WTC11 (cell line): Measurements from ENCODE around the gene RHBDL1. TPM values are rescaled to one million over a fixed set of nuclear protein-coding genes. Genes with fewer than 3 reads are reported as not detected.

Experiments used
- ATAC-seq: fragments of 200-7000 bp; cut with Tn5 transposase; 2 replicates; pipeline ENCODE4 v1.10.0; 2021; ENCODE audit warnings: mild to moderate bottlenecking, moderate library complexity
- CTCF ChIA-PET: fragments of 300-600 bp; sonication (Branson Sonifier 250); formaldehyde crosslinking; loops from one replicate; lab custom pipeline; 2021; ENCODE audit warnings: antibody characterized with exemption; lab: Charles Lee
- POLR2A ChIA-PET: fragments of 350-600 bp; sonication (Branson Sonifier 250); formaldehyde crosslinking; loops from one replicate; lab custom pipeline; 2021; ENCODE audit warnings: antibody characterized with exemption; lab: Charles Lee
- DNase-seq: peaks from one replicate; pipeline ENCODE4 v3.0.0; 2021; ENCODE audit warnings: low spot score
- H3K27ac Mint-ChIP-seq: 2 replicates; pipeline ENCODE4 v1.8.0; 2021; ENCODE audit warnings: mixed read lengths
- H3K27me3 Mint-ChIP-seq: 2 replicates; pipeline ENCODE4 v1.8.0; 2021; ENCODE audit warnings: low read depth, mild to moderate bottlenecking, moderate library complexity, mixed read lengths
- H3K36me3 Mint-ChIP-seq: 2 replicates; pipeline ENCODE4 v1.8.0; 2021; ENCODE audit warnings: mixed read lengths
- H3K4me1 Mint-ChIP-seq: 2 replicates; pipeline ENCODE4 v1.8.0; 2022; ENCODE audit warnings: mixed read lengths
- H3K4me3 Mint-ChIP-seq: 2 replicates; pipeline ENCODE4 v1.8.0; 2021; ENCODE audit warnings: mild to moderate bottlenecking, moderate library complexity, mixed read lengths
- H3K9me3 Mint-ChIP-seq: 2 replicates; pipeline ENCODE4 v1.8.0; 2021; ENCODE audit warnings: mixed read lengths
- ATF1 ChIP-seq: sonication (generic); formaldehyde crosslinking; IDR thresholded peaks from 2 replicates; pipeline ENCODE4 v1.8.1; 2023; ENCODE audit warnings: mild to moderate bottlenecking, moderate library complexity, missing genetic modification reagents
- CDX4 ChIP-seq: fragments of 250-450 bp; sonication (Bioruptor Pico); IDR thresholded peaks from 2 replicates; pipeline ENCODE4 v1.9.0; 2021; ENCODE audit warnings: moderate library complexity, mild to moderate bottlenecking, inconsistent platforms, borderline replicate concordance
- FOXK1 ChIP-seq: sonication (generic); formaldehyde crosslinking; IDR thresholded peaks from 2 replicates; pipeline ENCODE4 v1.8.0; 2022; ENCODE audit warnings: mild to moderate bottlenecking, moderate library complexity, missing genetic modification reagents
- GABPB1 ChIP-seq: sonication (generic); formaldehyde crosslinking; IDR thresholded peaks from 2 replicates; pipeline ENCODE4 v1.8.1; 2023; ENCODE audit warnings: mild to moderate bottlenecking, missing genetic modification reagents
- HMGA2 ChIP-seq: fragments of 250-450 bp; sonication (Bioruptor Pico); IDR thresholded peaks from 2 replicates; pipeline ENCODE4 v1.4.0; 2021; ENCODE audit warnings: mild to moderate bottlenecking, moderate library complexity
- HMGXB4 ChIP-seq: sonication (generic); formaldehyde crosslinking; IDR thresholded peaks from 2 replicates; pipeline ENCODE4 v1.8.1; 2023; ENCODE audit warnings: mild to moderate bottlenecking, moderate library complexity, missing genetic modification reagents
- JUN ChIP-seq: sonication (generic); formaldehyde crosslinking; IDR thresholded peaks from 2 replicates; pipeline ENCODE4 v1.8.0; 2023; ENCODE audit warnings: mild to moderate bottlenecking, missing genetic modification reagents
- NFE2L1 ChIP-seq: sonication (generic); formaldehyde crosslinking; IDR thresholded peaks from 2 replicates; pipeline ENCODE4 v1.8.1; 2023; ENCODE audit warnings: missing genetic modification reagents
- OVOL2 ChIP-seq: fragments of 250-450 bp; sonication (Bioruptor Pico); IDR thresholded peaks from 2 replicates; pipeline ENCODE4 v1.9.0; 2021; ENCODE audit warnings: mild to moderate bottlenecking, borderline replicate concordance
- PRDM15 ChIP-seq: sonication (generic); formaldehyde crosslinking; IDR thresholded peaks from 2 replicates; pipeline ENCODE4 v1.8.0; 2022; ENCODE audit warnings: missing genetic modification reagents
- PRRX2 ChIP-seq: fragments of 250-450 bp; sonication (Bioruptor Pico); IDR thresholded peaks from 2 replicates; pipeline ENCODE4 v1.8.0; 2021; ENCODE audit warnings: mild to moderate bottlenecking
- RORB ChIP-seq: fragments of 250-450 bp; sonication (Bioruptor Pico); IDR thresholded peaks from 2 replicates; pipeline ENCODE4 v1.9.0; 2021; ENCODE audit warnings: mild to moderate bottlenecking
- TCF7 ChIP-seq: sonication (generic); formaldehyde crosslinking; IDR thresholded peaks from 2 replicates; pipeline ENCODE4 v1.8.0; 2022; ENCODE audit warnings: mild to moderate bottlenecking, low read depth, missing genetic modification reagents, moderate library complexity
- ZBTB43 ChIP-seq: sonication (generic); formaldehyde crosslinking; IDR thresholded peaks from 2 replicates; pipeline ENCODE4 v1.8.1; 2023; ENCODE audit warnings: mild to moderate bottlenecking, missing genetic modification reagents
- ZNF138 ChIP-seq: sonication (generic); formaldehyde crosslinking; conservative IDR thresholded peaks from 2 replicates; pipeline ENCODE4 v1.8.1; 2022; ENCODE audit warnings: mild to moderate bottlenecking, moderate library complexity, missing genetic modification reagents
- ZNF317 ChIP-seq: sonication (generic); formaldehyde crosslinking; IDR thresholded peaks from 2 replicates; pipeline ENCODE4 v1.8.1; 2023; ENCODE audit warnings: low read depth, mild to moderate bottlenecking, moderate library complexity, missing genetic modification reagents, borderline replicate concordance
- ZNF396 ChIP-seq: fragments of 250-450 bp; sonication (Bioruptor Pico); IDR thresholded peaks from 2 replicates; pipeline ENCODE4 v1.8.0; 2021; ENCODE audit warnings: mild to moderate bottlenecking, moderate library complexity, borderline replicate concordance
- ZNF423 ChIP-seq: fragments of 250-450 bp; sonication (Bioruptor Pico); IDR thresholded peaks from 2 replicates; pipeline ENCODE4 v2.1.2; 2022; ENCODE audit warnings: mild to moderate bottlenecking, moderate library complexity
- ZNF512 ChIP-seq: sonication (generic); formaldehyde crosslinking; IDR thresholded peaks from 2 replicates; pipeline ENCODE4 v1.8.1; 2022; ENCODE audit warnings: missing genetic modification reagents, borderline replicate concordance
- total RNA-seq: library from RNA; stranded (reverse); gene quantifications from 3 replicates; pipeline ENCODE4 v1.2.3, GENCODE V29; 2021

Gene RHBDL1
- total RNA-seq, 1 experiment from 2014 or later = 8.2 TPM

- no peak for TF ChIP-seq PRDM15 (CRISPR knock-in tag)
These were observed 26.9 kb downstream of the RHBDL1 start (continued) for GRCh38 chr16:702341-702740.

- Mint-ChIP-seq H3K27me3 (peaks cover 87% of the 10 kb centered on the region), H3K9me3 (no peaks in the 10 kb centered on the region), H3K4me1 (no peaks in the 10 kb centered on the region), H3K36me3 (no peaks in the 10 kb centered on the region), H3K27ac (no peak overlapping the region), H3K4me3 (no peak overlapping the region)
- no peak for ATAC-seq
- TF ChIP-seq ATF1 (CRISPR knock-in tag) (no peak), ZBTB43 (no peak), ZNF138 (CRISPR knock-in tag) (no peak), NFE2L1 (CRISPR knock-in tag) (no peak), ZNF423 (CRISPR knock-in tag) (no peak), HMGA2 (CRISPR knock-in tag) (no peak), PRRX2 (no peak), TCF7 (CRISPR knock-in tag) (no peak), GABPB1 (CRISPR knock-in tag) (no peak), FOXK1 (CRISPR knock-in tag) (no peak), PRDM15 (CRISPR knock-in tag) (no peak), HMGXB4 (CRISPR knock-in tag) (no peak), OVOL2 (CRISPR knock-in tag) (no peak), ZNF317 (CRISPR knock-in tag) (no peak), ZNF512 (CRISPR knock-in tag) (no peak), ZNF396 (CRISPR knock-in tag) (no peak), RORB (CRISPR knock-in tag) (no peak), JUN (no peak), CDX4 (no peak)
- no peak for DNase-seq
- CTCF ChIA-PET = interaction anchor here (0.9 to 4.5 kb wide), 5 partner anchors 8 to 281 kb away, joined by 3 to 25 read pairs (median 6); partner anchors contain the start of genes ANTKMT and METRN
- POLR2A ChIA-PET = no interaction called here
These were observed 27.9 kb downstream of the RHBDL1 start for GRCh38 chr16:703406-703805.
